Bronchial epithelial cell (primary cell): Measurements from ENCODE around the gene PRL. TPM values are rescaled to one million over a fixed set of nuclear protein-coding genes. Genes with fewer than 3 reads are reported as not detected.

Experiments
- DNase-seq: peaks from one replicate; pipeline ENCODE4 v3.0.0-alpha.2; 2010; ENCODE audit warnings: low read depth
- FAIRE-seq: peaks from 2 replicates; lab custom pipeline; 2011; peaks lifted over from hg19 to GRCh38; lab: Jason Lieb, UNC
- H3K27me3 ChIP-seq: 2 replicates; pipeline ENCODE4 v1.5.1; 2011; ENCODE audit warnings: low read length; ENCODE audit not compliant: control insufficient read depth, insufficient read depth
- H3K36me3 ChIP-seq: 2 replicates; pipeline ENCODE4 v1.5.1; 2011; ENCODE audit warnings: low read length; ENCODE audit not compliant: control insufficient read depth, insufficient read depth
- H3K4me3 ChIP-seq: 2 replicates; pipeline ENCODE4 v1.5.1; 2011; ENCODE audit warnings: mild to moderate bottlenecking, low read depth, low read length, control low read depth
- total RNA-seq: library from RNA; depleted of rRNA; stranded (reverse); fragments of >200 nt; gene quantifications from 2 replicates; pipeline ENCODE4 v1.2.1, GENCODE V29; 2014
- TF ChIP-seq, protein P1 (sequence below): IDR thresholded peaks from 2 replicates; pipeline ENCODE4 v1.5.1; 2011; ENCODE audit warnings: mild to moderate bottlenecking, moderate library complexity, low read length, control low read depth, inconsistent platforms; ENCODE audit not compliant: insufficient read depth, severe bottlenecking

The PRL gene
- total RNA-seq, 1 donor from 2014 or later, result not detected

GRCh38 chr6:22295145-22295544 lies 1.7 kb downstream of the PRL start:
- no peak for FAIRE-seq

DNA sequence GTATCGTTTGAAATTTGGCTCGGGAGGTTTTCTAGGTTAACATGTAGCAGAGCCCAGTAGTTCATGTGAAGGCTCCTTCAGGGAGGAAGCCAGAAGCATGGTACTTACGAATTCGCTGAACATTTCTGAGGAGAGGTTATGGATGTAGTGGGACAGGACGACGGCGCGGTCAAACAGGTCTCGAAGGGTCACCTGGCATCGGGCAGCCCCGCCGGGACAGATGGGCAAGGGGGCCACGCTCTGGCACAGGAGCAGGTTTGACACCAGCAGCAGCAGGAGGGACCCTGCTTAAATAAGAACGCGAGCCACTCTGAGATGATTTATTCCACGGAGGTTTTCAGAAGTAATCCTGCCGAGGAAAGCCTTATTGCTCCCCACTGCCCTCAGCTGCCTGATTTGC lies 2.5 kb downstream of the PRL start:
- no peak for FAIRE-seq
- no peak for DNase-seq
- no peak overlapping the region for H3K4me3 ChIP-seq
- H3K27me3 ChIP-seq, result no peaks in the 10 kb centered on the region
- H3K36me3 ChIP-seq, result no peaks in the 10 kb centered on the region
- TF ChIP-seq, protein P1, sequence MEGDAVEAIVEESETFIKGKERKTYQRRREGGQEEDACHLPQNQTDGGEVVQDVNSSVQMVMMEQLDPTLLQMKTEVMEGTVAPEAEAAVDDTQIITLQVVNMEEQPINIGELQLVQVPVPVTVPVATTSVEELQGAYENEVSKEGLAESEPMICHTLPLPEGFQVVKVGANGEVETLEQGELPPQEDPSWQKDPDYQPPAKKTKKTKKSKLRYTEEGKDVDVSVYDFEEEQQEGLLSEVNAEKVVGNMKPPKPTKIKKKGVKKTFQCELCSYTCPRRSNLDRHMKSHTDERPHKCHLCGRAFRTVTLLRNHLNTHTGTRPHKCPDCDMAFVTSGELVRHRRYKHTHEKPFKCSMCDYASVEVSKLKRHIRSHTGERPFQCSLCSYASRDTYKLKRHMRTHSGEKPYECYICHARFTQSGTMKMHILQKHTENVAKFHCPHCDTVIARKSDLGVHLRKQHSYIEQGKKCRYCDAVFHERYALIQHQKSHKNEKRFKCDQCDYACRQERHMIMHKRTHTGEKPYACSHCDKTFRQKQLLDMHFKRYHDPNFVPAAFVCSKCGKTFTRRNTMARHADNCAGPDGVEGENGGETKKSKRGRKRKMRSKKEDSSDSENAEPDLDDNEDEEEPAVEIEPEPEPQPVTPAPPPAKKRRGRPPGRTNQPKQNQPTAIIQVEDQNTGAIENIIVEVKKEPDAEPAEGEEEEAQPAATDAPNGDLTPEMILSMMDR, result no peak

More at GRCh38 chr6:22295145-22295544, 1.7 kb downstream of the PRL start:
- H3K36me3 ChIP-seq, result no peaks in the 10 kb centered on the region
- no peak for DNase-seq
- H3K27me3 ChIP-seq, result no peaks in the 10 kb centered on the region
- no peak overlapping the region for H3K4me3 ChIP-seq
- TF ChIP-seq, protein P1, result no peak

DNA sequence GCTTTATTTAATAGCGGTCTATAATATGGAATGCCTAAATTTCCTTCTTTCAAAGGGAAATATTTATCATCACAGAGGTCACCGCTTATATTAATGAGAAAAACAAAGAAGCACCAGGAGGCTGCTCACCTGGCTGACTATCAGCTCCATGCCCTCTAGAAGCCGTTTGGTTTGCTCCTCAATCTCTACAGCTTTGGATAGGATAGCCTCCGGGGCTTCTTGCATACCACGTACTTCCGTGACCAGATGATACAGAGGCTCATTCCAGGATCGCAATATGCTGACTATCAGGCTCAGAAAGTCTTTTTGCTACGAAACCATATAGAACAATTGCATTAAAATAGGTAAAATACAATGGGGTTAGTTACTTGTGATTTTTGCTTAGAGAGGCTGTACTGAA lies 6.8 kb downstream of the PRL start:
- TF ChIP-seq, protein P1, result no peak
- no peaks in the 10 kb centered on the region for H3K36me3 ChIP-seq
- DNase-seq (no peak), FAIRE-seq (no peak)
- no peaks in the 10 kb centered on the region for H3K27me3 ChIP-seq
- H3K4me3 ChIP-seq, result no peak overlapping the region

DNA sequence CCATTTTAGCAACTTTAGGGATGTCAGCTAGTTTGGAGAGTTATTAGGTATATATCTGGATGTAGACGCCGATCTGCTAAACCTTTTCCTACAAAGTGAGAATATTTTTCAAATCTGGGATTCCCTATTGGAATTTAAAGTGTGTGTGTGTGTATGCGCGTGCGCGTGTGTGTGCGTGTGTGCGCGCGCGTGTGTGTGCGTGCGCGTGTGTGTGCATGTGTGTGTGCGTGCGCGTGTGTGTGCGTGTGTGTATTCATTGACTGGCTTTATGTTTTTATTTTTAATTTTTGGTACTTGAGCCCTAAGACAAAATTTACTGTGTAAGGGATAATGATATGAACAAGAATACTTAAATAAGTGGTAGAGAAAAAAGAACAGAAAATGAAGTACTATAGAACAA lies 8.1 kb downstream of the PRL start:
- Histone ChIP-seq H3K36me3 (no peaks in the 10 kb centered on the region), H3K4me3 (no peak overlapping the region), H3K27me3 (no peaks in the 10 kb centered on the region)
- DNase-seq, result no peak
- FAIRE-seq, result no peak
- TF ChIP-seq, protein P1, result no peak

DNA sequence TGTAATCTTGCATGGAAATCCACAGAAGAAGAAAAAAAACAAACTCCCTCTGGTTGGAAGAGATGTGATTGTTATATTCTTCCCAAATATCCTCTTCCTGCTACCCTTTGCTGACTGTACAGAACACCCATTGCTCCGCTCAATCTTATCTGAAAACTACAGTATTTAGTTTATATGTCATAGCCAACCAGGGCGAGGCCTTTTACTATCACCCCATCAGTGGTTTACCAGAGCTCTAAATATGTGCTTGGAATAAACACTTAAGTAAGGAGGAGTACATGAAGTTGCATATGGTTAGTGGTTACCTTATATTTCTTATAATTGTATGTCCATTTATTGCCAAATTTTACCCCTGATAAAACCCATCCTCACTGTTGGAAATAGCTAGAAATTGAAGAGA lies 12.2 kb downstream of the PRL start:
- DNase-seq (no peak), FAIRE-seq (no peak)
- TF ChIP-seq, protein P1, result no peak
- no peaks in the 10 kb centered on the region for H3K27me3 ChIP-seq
- H3K36me3 ChIP-seq, result no peaks in the 10 kb centered on the region
- no peak overlapping the region for H3K4me3 ChIP-seq
